Testis (tissue), 2 donors: ENCODE measurements around the gene FAAH.

Experiments used
- CTCF ChIP-seq, 3 experiments: fragments of 450-650 bp in 2 of 3; fragments of 200-600 bp in 1 of 3; sonication (generic) in 1 of 3; IDR thresholded peaks; one replicate each; pipeline ENCODE4 v1.5.1; 2016 to 2019; ENCODE audit warnings: antibody characterized with exemption in 3 of 3, mild to moderate bottlenecking in 2 of 3, moderate library complexity in 1 of 3
- POLR2A ChIP-seq: fragments of 450-650 bp; IDR thresholded peaks from one replicate; pipeline ENCODE4 v1.6.1; 2017; ENCODE audit warnings: antibody characterized with exemption, mild to moderate bottlenecking, moderate library complexity

DNA sequence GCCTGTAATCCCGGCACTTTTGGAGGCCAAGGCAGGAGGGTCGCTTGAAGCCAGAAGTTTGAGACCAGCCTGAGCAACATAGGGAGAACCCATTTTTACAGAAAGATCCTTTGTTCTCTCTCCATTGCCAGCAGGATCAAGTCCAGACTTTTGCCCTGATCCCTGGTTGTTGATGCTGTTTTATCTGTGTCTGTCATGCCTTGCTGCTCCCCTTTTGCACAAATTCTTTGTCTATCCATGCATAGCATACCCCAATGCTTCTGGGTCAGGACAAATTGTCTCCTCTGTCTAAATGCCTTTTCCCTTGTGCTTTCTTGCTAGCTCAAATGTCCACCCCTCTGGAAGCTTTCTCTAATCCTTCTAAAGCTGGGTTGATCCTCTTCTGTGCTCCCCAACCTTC, 25.3 kb upstream of the FAAH start:
- TF ChIP-seq CTCF (IDR thresholded peaks at IDR 0.05) (no peak), POLR2A (no peak)
